Posterior cingulate gyrus (tissue), 11 donors: ENCODE results near the gene CCDC201.

Experiments used
- DNase-seq, 10 donors: peaks; one replicate each; pipeline versions ENCODE4 v3.0.0 to v3.0.0-alpha.2; 2020 to 2021; ENCODE audit warnings: mixed read lengths in 3 of 10
- intact Hi-C: fragments of 100-400 bp; cut with DNase I; formaldehyde crosslinking; loops from one replicate; pipeline ENCODE4 v1.15.1; 2023

CCDC201 gene

GRCh38 chr7:45893996-45894664 lies 21.2 kb upstream of the CCDC201 start:
- intact Hi-C loops: no loop called here
- DNase-seq: no peak

DNA sequence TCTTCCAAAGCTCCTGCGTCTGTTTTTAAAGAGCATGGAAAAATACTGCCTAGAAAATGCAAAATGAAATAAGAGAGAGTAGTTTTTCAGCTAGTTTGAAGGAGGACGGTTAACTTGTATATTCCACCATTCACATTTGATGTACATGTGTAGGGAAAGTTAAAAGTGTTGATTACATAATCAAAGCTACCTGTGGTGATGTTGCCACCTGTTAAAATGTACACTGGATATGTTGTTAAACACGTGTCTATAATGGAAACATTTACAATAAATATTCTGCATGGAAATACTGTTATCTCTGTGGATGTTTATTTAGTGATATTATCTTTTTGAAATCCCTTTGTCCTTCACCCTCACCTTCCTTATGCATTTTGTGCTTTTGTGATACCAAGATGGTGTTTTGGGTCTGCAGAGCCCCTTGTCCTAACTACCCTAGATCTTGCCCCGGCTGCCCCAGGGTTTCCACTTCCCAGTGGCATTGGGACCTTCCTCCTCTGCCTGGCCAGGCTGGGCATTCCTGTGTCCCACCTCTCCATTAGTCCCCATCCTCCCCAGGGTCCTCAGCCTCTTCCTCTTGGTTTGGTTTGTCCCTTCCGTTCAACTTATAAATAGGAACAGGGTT lies 20.6 kb upstream of the CCDC201 start:
- DNase-seq: no peak
- intact Hi-C loops: no loop called here

- no peak for DNase-seq
These were observed 19.6 kb upstream of the CCDC201 start for GRCh38 chr7:45892407-45893035.

GRCh38 chr7:45891462-45892402 lies 18.9 kb upstream of the CCDC201 start:
- intact Hi-C loops: no loop called here
- no peak for DNase-seq

More at GRCh38 chr7:45892407-45893035, 19.6 kb upstream of the CCDC201 start:
- intact Hi-C loops: no loop called here

DNA sequence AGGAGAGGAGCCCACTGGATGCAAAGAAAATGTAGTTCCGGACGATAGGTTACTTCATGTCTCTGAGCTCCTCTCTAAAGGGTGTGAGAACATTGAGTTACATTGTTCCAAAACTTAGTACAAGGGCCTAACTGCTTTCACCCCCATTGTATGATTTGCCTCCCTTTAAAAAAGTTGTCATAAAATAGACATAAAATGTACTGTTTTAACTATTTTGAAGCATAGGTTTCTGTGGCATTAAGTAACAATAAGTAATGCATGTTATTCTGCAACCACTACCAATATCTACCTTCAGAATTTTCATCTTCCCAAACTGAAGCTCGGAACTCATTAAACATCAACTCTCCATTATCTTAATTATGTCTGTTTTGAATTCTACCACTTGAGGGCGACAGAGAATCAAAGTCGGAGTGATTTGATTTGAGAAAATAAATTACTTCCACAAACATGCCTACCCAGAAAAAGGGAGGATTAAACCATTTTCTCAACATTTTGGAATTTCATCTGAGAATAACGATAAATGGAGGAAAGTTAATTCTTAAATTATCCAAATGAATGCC lies 18.1 kb upstream of the CCDC201 start:
- intact Hi-C loops: no loop called here
- DNase-seq: no peak

DNA sequence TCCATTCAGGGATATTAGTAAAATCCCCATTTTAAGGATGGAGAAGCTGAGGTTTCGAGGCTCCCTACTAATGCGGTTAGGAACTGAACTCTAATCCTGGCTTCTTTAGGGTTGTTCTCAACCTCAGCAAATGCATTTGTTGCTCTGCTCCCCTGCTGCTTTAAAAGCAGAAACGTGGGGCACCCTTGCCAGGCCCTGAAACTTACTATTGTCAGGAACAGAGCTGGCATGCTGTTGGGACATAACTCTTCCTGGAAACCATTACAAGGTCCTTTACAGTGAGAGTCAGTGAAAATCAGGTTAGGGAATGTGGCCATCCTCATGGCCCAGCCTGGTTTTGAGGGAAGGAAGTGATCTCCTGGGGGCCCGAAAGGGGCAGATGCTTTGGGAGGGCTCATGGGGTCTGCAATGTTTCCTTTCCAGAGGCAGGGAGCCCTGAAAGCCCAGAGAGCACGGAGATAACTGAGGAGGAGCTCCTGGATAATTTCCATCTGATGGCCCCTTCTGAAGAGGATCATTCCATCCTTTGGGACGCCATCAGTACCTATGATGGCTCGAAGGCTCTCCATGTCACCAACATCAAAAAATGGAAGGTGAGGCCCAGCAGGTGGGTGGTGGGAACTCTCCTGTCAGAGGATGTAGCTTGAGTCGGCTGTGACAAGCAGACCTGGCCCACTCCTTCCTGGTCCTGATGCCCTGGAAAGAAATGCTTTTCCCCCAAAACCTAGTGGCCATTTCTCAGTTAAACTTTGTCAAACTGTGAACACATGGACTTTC lies 17.4 kb upstream of the CCDC201 start:
- no peak for DNase-seq
- intact Hi-C loops: no loop called here

- intact Hi-C loops: no loop called here
These were observed 16.6 kb upstream of the CCDC201 start for GRCh38 chr7:45889367-45890067.

DNA sequence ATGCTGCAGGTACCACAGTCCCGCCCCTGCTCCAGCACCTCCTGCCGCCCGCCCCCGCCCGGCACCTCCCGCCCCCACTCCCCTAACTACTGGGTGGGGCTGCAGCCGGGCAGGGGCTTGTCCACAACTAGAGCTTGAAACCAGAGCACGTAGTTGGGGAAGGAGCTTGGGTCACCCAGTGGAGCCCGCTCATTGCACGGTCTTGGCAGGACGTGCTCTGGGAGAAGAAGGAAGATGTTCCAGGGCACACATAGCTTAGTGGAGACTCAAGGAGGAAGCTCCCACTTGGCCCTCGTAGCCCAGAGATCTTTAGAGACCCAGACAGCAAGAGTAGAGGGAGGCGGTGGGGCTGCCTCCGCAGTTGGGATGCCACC lies 16.1 kb upstream of the CCDC201 start:
- no peak for DNase-seq
- intact Hi-C loops: no loop called here

More at GRCh38 chr7:45889367-45890067, 16.6 kb upstream of the CCDC201 start:
- no peak for DNase-seq

GRCh38 chr7:45888185-45888992 lies 15.5 kb upstream of the CCDC201 start, which contains the start of gene IGFBP1:
Gene IGFBP1, plus strand, starts transcription at chr7:45888488. Its CDS starts 165 bp downstream, at chr7:45888653.
- DNase-seq: peak in 4 of 10 donors; percentile 16 to 89 (median 52)

GRCh38 chr7:45886931-45887667 lies 14.2 kb upstream of the CCDC201 start:
- intact Hi-C loops: no loop called here
- DNase-seq: peak in 1 of 10 donors; percentile 44

More at GRCh38 chr7:45888185-45888992, 15.5 kb upstream of the CCDC201 start, which contains the start of gene IGFBP1:
- intact Hi-C loops: no loop called here

GRCh38 chr7:45885264-45885882 lies 12.5 kb upstream of the CCDC201 start:
- intact Hi-C loops: no loop called here

GRCh38 chr7:45884136-45884535 lies 11.3 kb upstream of the CCDC201 start:
- intact Hi-C loops: no loop called here

More at GRCh38 chr7:45885264-45885882, 12.5 kb upstream of the CCDC201 start:
- DNase-seq: no peak

DNA sequence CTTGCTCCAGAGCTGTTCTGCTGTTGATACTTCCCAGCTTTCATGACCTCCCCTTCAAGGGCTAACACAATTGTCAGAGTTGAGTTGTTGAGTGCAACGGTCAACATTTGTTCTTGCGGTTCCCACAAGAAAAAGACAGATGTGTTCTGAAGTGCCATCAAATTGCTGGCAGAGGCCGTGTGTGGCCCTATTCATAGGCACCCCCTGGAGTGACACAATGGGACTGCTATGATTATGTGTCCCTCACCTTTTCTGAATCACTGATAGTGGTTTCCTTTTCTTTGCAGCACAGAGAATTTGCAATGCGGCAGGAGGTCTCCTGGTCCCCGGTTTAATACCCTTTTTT lies 9.6 kb upstream of the CCDC201 start:
- no peak for DNase-seq
- intact Hi-C loops: no loop called here

More at GRCh38 chr7:45884136-45884535, 11.3 kb upstream of the CCDC201 start:
- no peak for DNase-seq

DNA sequence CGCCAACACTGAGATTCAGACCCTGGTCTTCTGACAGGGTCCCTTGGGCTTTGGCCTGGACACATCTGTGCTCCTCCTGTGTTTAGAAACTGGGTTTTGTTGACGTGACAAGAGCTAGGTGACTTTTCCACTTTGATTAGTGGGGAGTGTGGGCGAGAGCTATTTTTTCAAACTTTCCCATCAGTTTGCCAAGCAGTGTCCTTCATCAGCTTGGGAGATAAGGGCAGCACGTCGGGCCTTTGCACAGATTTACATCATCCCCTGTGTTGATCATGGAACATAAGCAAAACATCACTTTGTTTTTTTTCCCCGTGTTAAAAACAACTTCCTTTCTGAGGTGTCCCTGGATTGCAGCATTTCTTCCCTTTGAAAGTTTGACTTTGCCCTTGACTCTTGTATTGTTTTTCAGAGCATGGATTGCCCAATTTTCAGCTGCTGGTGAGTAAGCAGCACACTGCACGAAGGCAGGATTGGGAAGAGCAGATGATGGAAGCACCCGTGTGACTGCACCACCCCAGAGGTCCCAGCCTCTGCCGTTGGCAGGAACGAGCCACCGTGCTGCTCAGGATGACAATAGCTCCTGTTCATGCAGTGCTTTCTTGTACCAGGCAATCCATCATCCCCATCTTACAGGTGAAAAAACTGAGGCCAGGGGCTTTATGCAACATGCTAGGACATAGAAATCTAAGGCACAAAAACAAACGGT lies 9.0 kb upstream of the CCDC201 start:
- intact Hi-C loops: no loop called here

DNA sequence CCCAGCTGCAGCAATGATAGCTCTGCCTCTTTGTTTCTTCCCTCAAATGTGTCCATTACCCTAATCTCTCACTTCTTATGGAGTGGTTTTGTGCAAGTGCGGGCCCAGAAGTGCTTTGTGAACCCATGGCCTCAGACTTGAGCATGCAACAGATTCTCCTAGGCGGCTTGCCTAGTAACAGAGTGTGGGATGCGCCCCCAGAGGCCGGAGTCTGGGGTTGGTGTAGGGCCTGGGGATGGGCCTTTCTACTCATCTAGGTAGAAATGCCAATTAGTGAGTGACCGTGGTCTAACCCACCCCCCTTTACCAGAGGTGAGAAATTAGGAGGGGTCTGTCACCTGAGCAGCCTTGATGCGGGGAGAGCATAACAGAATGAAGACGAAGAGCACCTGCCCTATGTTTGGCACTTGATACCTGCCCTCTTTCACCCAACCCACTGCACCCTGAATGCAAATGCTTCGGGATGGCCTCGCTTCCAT lies 8.4 kb upstream of the CCDC201 start:
- intact Hi-C loops: no loop called here
- DNase-seq: no peak

More for the DNA sequence above, 9.0 kb upstream of the CCDC201 start:
- DNase-seq: peak in 1 of 10 donors; percentile 40

- peak in 1 of 10 donors; percentile 33 for DNase-seq
- intact Hi-C loops: no loop called here
These were observed 7.6 kb upstream of the CCDC201 start for GRCh38 chr7:45880433-45880860.
